ENCODE data around the gene HLF.

GRCh38 chr17:55288356-55289105 is 23.8 kb downstream of the HLF start:
- TF ChIP-seq, protein P1, sequence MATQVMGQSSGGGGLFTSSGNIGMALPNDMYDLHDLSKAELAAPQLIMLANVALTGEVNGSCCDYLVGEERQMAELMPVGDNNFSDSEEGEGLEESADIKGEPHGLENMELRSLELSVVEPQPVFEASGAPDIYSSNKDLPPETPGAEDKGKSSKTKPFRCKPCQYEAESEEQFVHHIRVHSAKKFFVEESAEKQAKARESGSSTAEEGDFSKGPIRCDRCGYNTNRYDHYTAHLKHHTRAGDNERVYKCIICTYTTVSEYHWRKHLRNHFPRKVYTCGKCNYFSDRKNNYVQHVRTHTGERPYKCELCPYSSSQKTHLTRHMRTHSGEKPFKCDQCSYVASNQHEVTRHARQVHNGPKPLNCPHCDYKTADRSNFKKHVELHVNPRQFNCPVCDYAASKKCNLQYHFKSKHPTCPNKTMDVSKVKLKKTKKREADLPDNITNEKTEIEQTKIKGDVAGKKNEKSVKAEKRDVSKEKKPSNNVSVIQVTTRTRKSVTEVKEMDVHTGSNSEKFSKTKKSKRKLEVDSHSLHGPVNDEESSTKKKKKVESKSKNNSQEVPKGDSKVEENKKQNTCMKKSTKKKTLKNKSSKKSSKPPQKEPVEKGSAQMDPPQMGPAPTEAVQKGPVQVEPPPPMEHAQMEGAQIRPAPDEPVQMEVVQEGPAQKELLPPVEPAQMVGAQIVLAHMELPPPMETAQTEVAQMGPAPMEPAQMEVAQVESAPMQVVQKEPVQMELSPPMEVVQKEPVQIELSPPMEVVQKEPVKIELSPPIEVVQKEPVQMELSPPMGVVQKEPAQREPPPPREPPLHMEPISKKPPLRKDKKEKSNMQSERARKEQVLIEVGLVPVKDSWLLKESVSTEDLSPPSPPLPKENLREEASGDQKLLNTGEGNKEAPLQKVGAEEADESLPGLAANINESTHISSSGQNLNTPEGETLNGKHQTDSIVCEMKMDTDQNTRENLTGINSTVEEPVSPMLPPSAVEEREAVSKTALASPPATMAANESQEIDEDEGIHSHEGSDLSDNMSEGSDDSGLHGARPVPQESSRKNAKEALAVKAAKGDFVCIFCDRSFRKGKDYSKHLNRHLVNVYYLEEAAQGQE (IDR thresholded peaks at IDR 0.05; ENCODE audit: unreplicated experiment) = no peak
- TF ChIP-seq CTCF (conservative IDR thresholded peaks at IDR 0.05; ENCODE audit: low read depth in 2 of 2) (no peak), EZH2phosphoT487 (IDR thresholded peaks at IDR 0.05; ENCODE audit: unreplicated experiment) (no peak)

Measured in GM23338 (cell line).